Measurements from ENCODE around the gene CD80.

- TF ChIP-seq CTCF (conservative IDR thresholded peaks at IDR 0.05 in 1 of 2, IDR thresholded peaks at IDR 0.05 in 1 of 2; ENCODE audit: low read depth in 1 of 2, low read length in 2 of 2) (no peak), EZH2 (IDR thresholded peaks at IDR 0.05; ENCODE audit: low read length, missing control alignments) (no peak)
Observed at GRCh38 chr3:119531151-119531550, 28.3 kb downstream of the CD80 start.

Measured in fibroblast of lung (primary cell).